Calu3 (cell line): ENCODE data around the gene NELL2. TPM values are rescaled to one million over a fixed set of nuclear protein-coding genes. Genes with fewer than 3 reads are reported as not detected.

ENCODE experiments used
- BruUV-seq: library from RNA; stranded (reverse); fragments of 400-500 nt; replicated peaks from 2 replicates; lab custom pipeline; 2021; lab: Mats Ljungman, UMichigan
- CTCF ChIA-PET: fragments of 300-600 bp; sonication (Branson Sonifier 250); formaldehyde crosslinking; loops from one replicate; lab custom pipeline; 2022; ENCODE audit warnings: antibody characterized with exemption; lab: Charles Lee
- DNase-seq: peaks from one replicate; pipeline ENCODE4 v3.0.0; 2022
- H3K27ac Mint-ChIP-seq: one replicate; pipeline ENCODE4 v1.8.0; 2022; ENCODE audit warnings: mixed read lengths; ENCODE audit not compliant: unreplicated experiment
- H3K27me3 Mint-ChIP-seq: one replicate; pipeline ENCODE4 v1.8.0; 2022; ENCODE audit warnings: mixed read lengths; ENCODE audit not compliant: unreplicated experiment
- H3K36me3 Mint-ChIP-seq: one replicate; pipeline ENCODE4 v1.8.0; 2022; ENCODE audit warnings: mild to moderate bottlenecking, moderate library complexity, mixed read lengths; ENCODE audit not compliant: insufficient read depth, unreplicated experiment
- H3K4me1 Mint-ChIP-seq: one replicate; pipeline ENCODE4 v1.8.0; 2022; ENCODE audit warnings: mild to moderate bottlenecking, low read depth, mixed read lengths; ENCODE audit not compliant: unreplicated experiment
- H3K4me3 Mint-ChIP-seq: one replicate; pipeline ENCODE4 v1.8.0; 2022; ENCODE audit warnings: mild to moderate bottlenecking, low read depth, moderate library complexity, mixed read lengths; ENCODE audit not compliant: unreplicated experiment
- H3K9me3 Mint-ChIP-seq: one replicate; pipeline ENCODE4 v1.8.0; 2022; ENCODE audit warnings: low read depth, mixed read lengths; ENCODE audit not compliant: unreplicated experiment
- intact Hi-C: fragments of 100-400 bp; cut with micrococcal nuclease; formaldehyde crosslinking; loops from one replicate; pipeline ENCODE4 v1.10.0; 2022; ENCODE audit not compliant: unreplicated experiment
- total RNA-seq: library from RNA; stranded (reverse); gene quantifications from 2 replicates; pipeline ENCODE4 v1.2.3, GENCODE V29; 2022
- TF ChIP-seq, protein P1 (sequence below): fragments of 200-600 bp; IDR thresholded peaks from one replicate; pipeline ENCODE4 v1.8.0; 2022; ENCODE audit warnings: antibody characterized with exemption; ENCODE audit not compliant: unreplicated experiment

The NELL2 gene
- total RNA-seq, 1 experiment from 2014 or later, result not detected

DNA sequence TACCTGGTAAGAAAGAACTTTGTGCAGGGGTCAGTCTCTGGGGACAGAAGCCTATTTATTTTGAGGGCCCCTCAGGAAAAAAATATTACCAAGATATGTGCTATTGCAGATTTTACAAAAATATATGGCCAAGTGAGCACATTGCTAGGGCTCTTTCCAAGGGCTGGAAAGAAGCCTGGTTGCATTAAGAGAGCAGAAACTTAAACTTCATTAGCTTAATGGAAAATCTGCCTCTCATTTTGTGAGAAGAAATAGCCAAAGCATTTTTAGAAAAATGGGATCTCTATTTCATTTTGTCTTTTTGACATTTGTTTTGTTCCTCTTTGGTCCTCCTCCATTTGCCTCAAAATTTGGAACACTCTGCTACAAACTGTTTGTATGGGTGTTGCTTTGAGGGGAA, 283.5 kb downstream of the NELL2 start:
- H3K4me3 Mint-ChIP-seq, result no peak overlapping the region
- H3K27ac Mint-ChIP-seq, result no peak overlapping the region
- H3K36me3 Mint-ChIP-seq, result no peaks in the 10 kb centered on the region
- H3K27me3 Mint-ChIP-seq, result no peaks in the 10 kb centered on the region
- intact Hi-C loops, result no loop called here
- CTCF ChIA-PET, result no interaction called here
- DNase-seq, result no peak
- TF ChIP-seq, protein P1, sequence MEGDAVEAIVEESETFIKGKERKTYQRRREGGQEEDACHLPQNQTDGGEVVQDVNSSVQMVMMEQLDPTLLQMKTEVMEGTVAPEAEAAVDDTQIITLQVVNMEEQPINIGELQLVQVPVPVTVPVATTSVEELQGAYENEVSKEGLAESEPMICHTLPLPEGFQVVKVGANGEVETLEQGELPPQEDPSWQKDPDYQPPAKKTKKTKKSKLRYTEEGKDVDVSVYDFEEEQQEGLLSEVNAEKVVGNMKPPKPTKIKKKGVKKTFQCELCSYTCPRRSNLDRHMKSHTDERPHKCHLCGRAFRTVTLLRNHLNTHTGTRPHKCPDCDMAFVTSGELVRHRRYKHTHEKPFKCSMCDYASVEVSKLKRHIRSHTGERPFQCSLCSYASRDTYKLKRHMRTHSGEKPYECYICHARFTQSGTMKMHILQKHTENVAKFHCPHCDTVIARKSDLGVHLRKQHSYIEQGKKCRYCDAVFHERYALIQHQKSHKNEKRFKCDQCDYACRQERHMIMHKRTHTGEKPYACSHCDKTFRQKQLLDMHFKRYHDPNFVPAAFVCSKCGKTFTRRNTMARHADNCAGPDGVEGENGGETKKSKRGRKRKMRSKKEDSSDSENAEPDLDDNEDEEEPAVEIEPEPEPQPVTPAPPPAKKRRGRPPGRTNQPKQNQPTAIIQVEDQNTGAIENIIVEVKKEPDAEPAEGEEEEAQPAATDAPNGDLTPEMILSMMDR, result no peak
- peaks cover 8% of the 10 kb centered on the region for H3K4me1 Mint-ChIP-seq
- no TSS peak for BruUV-seq
- H3K9me3 Mint-ChIP-seq, result peaks cover 2% of the 10 kb centered on the region

DNA sequence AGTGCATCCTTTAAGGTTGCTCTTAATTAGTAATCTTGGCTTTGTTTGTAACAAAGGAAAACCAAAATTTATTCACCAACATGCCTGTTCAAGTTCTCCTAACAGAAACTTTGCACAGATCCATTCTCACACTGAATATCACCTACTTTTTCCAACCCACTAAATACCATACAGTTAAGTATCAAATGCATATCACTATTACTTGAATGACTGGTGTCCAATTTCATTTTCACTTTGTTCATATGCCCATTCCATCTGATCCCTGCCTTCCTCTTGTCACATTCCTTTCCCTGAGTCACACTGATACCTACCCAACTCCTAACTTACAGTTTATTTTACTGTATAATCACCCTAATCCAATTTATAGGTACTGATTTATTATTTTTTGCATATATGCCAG, 286.4 kb downstream of the NELL2 start:
- CTCF ChIA-PET, result no interaction called here
- H3K27ac Mint-ChIP-seq, result no peak overlapping the region
- TF ChIP-seq, protein P1, result no peak
- DNase-seq, result no peak
- H3K4me3 Mint-ChIP-seq, result no peak overlapping the region
- intact Hi-C loops, result no loop called here
- no peaks in the 10 kb centered on the region for H3K36me3 Mint-ChIP-seq
- H3K9me3 Mint-ChIP-seq, result peaks cover 2% of the 10 kb centered on the region
- peaks cover 8% of the 10 kb centered on the region for H3K4me1 Mint-ChIP-seq
- BruUV-seq, result no TSS peak
- H3K27me3 Mint-ChIP-seq, result no peaks in the 10 kb centered on the region

DNA sequence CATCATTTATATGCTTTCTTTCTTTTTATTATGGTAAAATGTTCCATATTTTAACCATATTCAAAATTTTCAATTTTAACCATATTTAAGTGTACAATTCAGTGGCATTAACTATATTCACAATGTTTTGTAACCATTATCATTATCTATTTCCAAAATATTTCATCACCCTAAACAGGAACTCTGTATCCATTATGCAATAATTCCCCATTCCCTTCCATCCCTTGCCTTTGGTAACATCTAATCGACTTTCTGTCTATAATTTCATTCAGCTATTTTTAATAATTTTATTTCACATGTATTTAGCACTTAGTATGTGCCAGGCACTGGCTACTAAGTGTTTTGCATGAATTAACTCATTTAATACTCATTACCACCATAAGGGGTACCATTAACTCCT, 287.5 kb downstream of the NELL2 start:
- Mint-ChIP-seq H3K4me1 (peaks cover 8% of the 10 kb centered on the region), H3K36me3 (no peaks in the 10 kb centered on the region), H3K4me3 (no peak overlapping the region), H3K27ac (no peak overlapping the region), H3K27me3 (no peaks in the 10 kb centered on the region), H3K9me3 (peaks cover 2% of the 10 kb centered on the region)
- no peak for DNase-seq
- TF ChIP-seq, protein P1, result no peak
- CTCF ChIA-PET, result no interaction called here
- BruUV-seq, result no TSS peak
- intact Hi-C loops, result no loop called here

DNA sequence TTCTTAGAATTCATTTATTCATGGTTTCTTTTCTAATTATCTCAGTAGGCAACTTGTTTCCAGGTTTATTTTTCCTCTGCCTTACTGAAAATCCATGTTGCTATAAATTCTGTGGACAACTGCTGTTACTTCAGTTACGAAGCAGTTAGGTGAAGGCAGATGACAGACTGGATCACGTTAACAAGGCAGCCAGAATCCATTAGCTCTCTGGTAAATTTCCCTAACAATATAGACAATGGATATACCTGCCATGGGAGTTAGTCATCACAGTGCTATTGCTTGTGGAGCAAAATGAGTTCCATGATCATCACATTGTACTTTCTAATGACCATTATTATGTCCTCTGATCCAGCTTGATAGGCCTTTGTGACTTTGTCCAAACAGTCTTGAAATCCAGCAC, 291.5 kb downstream of the NELL2 start:
- H3K4me1 Mint-ChIP-seq, result peaks cover 19% of the 10 kb centered on the region
- no peaks in the 10 kb centered on the region for H3K36me3 Mint-ChIP-seq
- no peak overlapping the region for H3K4me3 Mint-ChIP-seq
- TF ChIP-seq, protein P1, result no peak
- no peaks in the 10 kb centered on the region for H3K27me3 Mint-ChIP-seq
- intact Hi-C loops, result no loop called here
- no peak for DNase-seq
- H3K27ac Mint-ChIP-seq, result no peak overlapping the region
- H3K9me3 Mint-ChIP-seq, result no peaks in the 10 kb centered on the region
- BruUV-seq, result no TSS peak
- CTCF ChIA-PET, result no interaction called here
